H9 (cell line): ENCODE results near the gene TRIM56. TPM values are rescaled to one million over a fixed set of nuclear protein-coding genes. Genes with fewer than 3 reads are reported as not detected.
"Not testable (repeated sequence)": the region's sequence is repeated elsewhere in the genome, so short reads cannot be mapped to it uniquely, and the experiment has no call there.

Source experiments
- DNase-seq: peaks from one replicate; pipeline ENCODE4 v3.0.0-alpha.2; 2017
- H2AFZ ChIP-seq: one replicate; pipeline ENCODE4 v1.6.1; 2013; ENCODE audit warnings: mild to moderate bottlenecking, low read length, control low read depth, moderate library complexity
- H2AK5ac ChIP-seq: 2 replicates; pipeline ENCODE4 v1.6.1; 2013; ENCODE audit warnings: low read length, control low read depth, mixed read lengths; ENCODE audit not compliant: insufficient read length
- H2BK120ac ChIP-seq: one replicate; pipeline ENCODE4 v1.6.1; 2013; ENCODE audit warnings: low read depth, mild to moderate bottlenecking, low read length, control low read depth, inconsistent platforms; ENCODE audit not compliant: poor library complexity, severe bottlenecking
- H2BK12ac ChIP-seq: 2 replicates; pipeline ENCODE4 v1.6.1; 2013; ENCODE audit warnings: low read length, control low read depth, mixed read lengths, low read depth; ENCODE audit not compliant: insufficient read length
- H2BK15ac ChIP-seq: 2 replicates; pipeline ENCODE4 v1.6.1; 2013; ENCODE audit warnings: low read depth, low read length, control low read depth
- H2BK20ac ChIP-seq: one replicate; pipeline ENCODE4 v1.6.1; 2013; ENCODE audit warnings: low read depth, mild to moderate bottlenecking, low read length, control low read depth, inconsistent platforms; ENCODE audit not compliant: poor library complexity, severe bottlenecking
- H2BK5ac ChIP-seq: 2 replicates; pipeline ENCODE4 v1.6.1; 2013; ENCODE audit warnings: low read length, control low read depth, mixed read lengths; ENCODE audit not compliant: insufficient read length
- H3K14ac ChIP-seq: 2 replicates; pipeline ENCODE4 v1.6.1; 2013; ENCODE audit warnings: low read length, control low read depth; ENCODE audit not compliant: insufficient read depth
- H3K18ac ChIP-seq: 2 replicates; pipeline ENCODE4 v1.6.1; 2013; ENCODE audit warnings: low read depth, mild to moderate bottlenecking, mixed read lengths, low read length, control low read depth; ENCODE audit not compliant: insufficient read length
- H3K23ac ChIP-seq: 2 replicates; pipeline ENCODE4 v1.6.1; 2013; ENCODE audit warnings: low read length, control low read depth, mixed read lengths, low read depth; ENCODE audit not compliant: insufficient read length
- H3K23me2 ChIP-seq: 2 replicates; pipeline ENCODE4 v1.6.1; 2013; ENCODE audit warnings: low read depth, mild to moderate bottlenecking, mixed read lengths, low read length, control low read depth; ENCODE audit not compliant: insufficient read length, poor library complexity, severe bottlenecking
- H3K27ac ChIP-seq: 2 replicates; pipeline ENCODE4 v1.5.1; 2013; ENCODE audit warnings: low read length, control low read depth, mixed read lengths, low read depth; ENCODE audit not compliant: insufficient read length
- H3K27me3 ChIP-seq: 2 replicates; pipeline ENCODE4 v1.6.1; 2013; ENCODE audit warnings: low read length, control low read depth, inconsistent platforms; ENCODE audit not compliant: insufficient read depth
- H3K4ac ChIP-seq: 2 replicates; pipeline ENCODE4 v1.6.1; 2013; ENCODE audit warnings: low read depth, mild to moderate bottlenecking, control low read depth, inconsistent platforms, low read length, moderate library complexity
- H3K4me1 ChIP-seq: 2 replicates; pipeline ENCODE4 v1.6.1; 2013; ENCODE audit warnings: low read length, control low read depth, inconsistent platforms; ENCODE audit not compliant: insufficient read depth
- H3K4me2 ChIP-seq: 2 replicates; pipeline ENCODE4 v1.6.1; 2013; ENCODE audit warnings: low read length, control low read depth, mixed read lengths; ENCODE audit not compliant: insufficient read length, insufficient read depth
- H3K56ac ChIP-seq: 2 replicates; pipeline ENCODE4 v1.6.1; 2013; ENCODE audit warnings: low read depth, mild to moderate bottlenecking, mixed read lengths, low read length, control low read depth; ENCODE audit not compliant: insufficient read length
- H3K79me1 ChIP-seq: 2 replicates; pipeline ENCODE4 v1.6.1; 2013; ENCODE audit warnings: low read depth, mild to moderate bottlenecking, moderate library complexity, low read length, control low read depth, inconsistent platforms; ENCODE audit not compliant: insufficient read depth, poor library complexity, severe bottlenecking
- H3K79me2 ChIP-seq: 2 replicates; pipeline ENCODE4 v1.6.1; 2013; ENCODE audit warnings: low read length, control low read depth, inconsistent platforms; ENCODE audit not compliant: insufficient read depth
- H3K9ac ChIP-seq: 2 replicates; pipeline ENCODE4 v1.6.1; 2013; ENCODE audit warnings: low read length, control low read depth, mixed read lengths; ENCODE audit not compliant: insufficient read length; ENCODE audit errors: extremely low read depth
- H3K9me3 ChIP-seq: one replicate; pipeline ENCODE4 v1.6.1; 2013; ENCODE audit warnings: low read depth, low read length, inconsistent platforms; ENCODE audit not compliant: control insufficient read depth
- H3T11ph ChIP-seq: one replicate; pipeline ENCODE4 v1.6.1; 2013; ENCODE audit warnings: mild to moderate bottlenecking, low read length, control low read depth, inconsistent platforms
- H4K20me1 ChIP-seq: one replicate; pipeline ENCODE4 v1.6.1; 2013; ENCODE audit not compliant: control insufficient read depth, insufficient read length, insufficient read depth
- H4K5ac ChIP-seq: 2 replicates; pipeline ENCODE4 v1.6.1; 2013; ENCODE audit warnings: low read depth, mild to moderate bottlenecking, mixed read lengths, low read length, control low read depth; ENCODE audit not compliant: insufficient read length
- H4K8ac ChIP-seq: replicated peaks from 2 replicates; pipeline ENCODE4 v1.6.1; 2013; ENCODE audit warnings: low read length, control low read depth, mixed read lengths, low read depth; ENCODE audit not compliant: insufficient read length
- H4K91ac ChIP-seq: 2 replicates; pipeline ENCODE4 v1.6.1; 2013; ENCODE audit warnings: low read depth, mild to moderate bottlenecking, moderate library complexity, mixed read lengths, low read length, control low read depth; ENCODE audit not compliant: insufficient read length
- H3K27ac Mint-ChIP-seq, 3 experiments: 2 replicates in 2 of 3; 3 replicates in 1 of 3; pipeline ENCODE4 v1.8.0; 2020 to 2021; ENCODE audit warnings: mixed read lengths in 3 of 3, mild to moderate bottlenecking in 1 of 3, moderate library complexity in 1 of 3
- H3K27me3 Mint-ChIP-seq: 2 replicates; pipeline ENCODE4 v1.8.0; 2021; ENCODE audit warnings: low read depth, mild to moderate bottlenecking, moderate library complexity, mixed read lengths
- H3K36me3 Mint-ChIP-seq, 3 experiments: 2 replicates in 2 of 3; 3 replicates in 1 of 3; pipeline ENCODE4 v1.8.0; 2020 to 2021; ENCODE audit warnings: low read depth in 3 of 3, mixed read lengths in 3 of 3; ENCODE audit not compliant: insufficient read depth in 1 of 3
- H3K4me1 Mint-ChIP-seq, 2 experiments: 2 replicates each; pipeline ENCODE4 v1.8.0; 2020; ENCODE audit warnings: mixed read lengths in 2 of 2
- H3K4me3 Mint-ChIP-seq, 2 experiments: 2 replicates in 1 of 2; 3 replicates in 1 of 2; pipeline ENCODE4 v1.8.0; 2020 to 2021; ENCODE audit warnings: mild to moderate bottlenecking in 2 of 2, mixed read lengths in 2 of 2, moderate library complexity in 1 of 2
- H3K9me3 Mint-ChIP-seq, 2 experiments: 2 replicates in 1 of 2; 3 replicates in 1 of 2; pipeline ENCODE4 v1.8.0; 2020; ENCODE audit warnings: mild to moderate bottlenecking in 2 of 2, mixed read lengths in 2 of 2, moderate library complexity in 1 of 2
- WGBS: extraction: QIAGEN DNeasy Blood & Tissue Kit; methylation state at CpG from one replicate; pipeline ENCODE4 v1.1.7; 2013; ENCODE audit warnings: missing lambda C conversion rate, low lambda C conversion rate, mixed read lengths; ENCODE audit not compliant: insufficient read length; ENCODE audit errors: extremely low coverage; 5-methylcytosine and 5-hydroxymethylcytosine counted together
- total RNA-seq: library from RNA; stranded (reverse); gene quantifications from 2 replicates; pipeline ENCODE4 v1.2.1, GENCODE V29; 2021
- TF ChIP-seq, protein P1 (sequence below): fragments of 200-600 bp; sonication (generic); conservative IDR thresholded peaks from 3 replicates; pipeline ENCODE4 v1.8.0; 2021; ENCODE audit warnings: antibody characterized with exemption, mild to moderate bottlenecking

TRIM56 gene
- total RNA-seq, 1 experiment from 2014 or later, result 21.8 TPM

DNA sequence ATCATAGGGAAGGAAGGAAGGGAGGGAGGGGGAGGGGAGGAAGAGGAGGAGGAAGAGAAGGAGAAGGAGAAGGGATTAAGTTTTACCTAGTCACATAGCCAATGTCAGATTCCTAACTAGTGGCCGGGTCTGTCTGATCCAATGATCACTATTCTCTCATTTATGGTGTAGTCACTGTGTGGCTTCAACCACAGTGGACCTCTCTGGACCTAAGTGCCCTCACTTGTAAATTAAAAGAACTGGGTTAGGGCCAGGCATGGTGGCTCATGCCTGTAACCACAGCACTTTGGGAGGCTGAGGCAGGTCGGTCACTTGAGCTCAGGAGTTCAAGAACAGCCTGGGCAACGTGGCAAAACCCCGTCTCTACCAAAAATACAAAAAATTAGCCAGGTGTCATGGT is 35.0 kb downstream of the TRIM56 start:
- H3K4me1 ChIP-seq, result peaks cover 7% of the 10 kb centered on the region; the same call in 1 of the 2 replicates
- no peak overlapping the region for H3K4me2 ChIP-seq
- no CpG with 5 or more reads among the region's 4 CpGs for WGBS

GRCh38 chr7:101121631-101121990 is 36.3 kb downstream of the TRIM56 start:
- not testable (repeated sequence) for H3K23ac ChIP-seq, H3K4me2 ChIP-seq, H3K27me3 ChIP-seq, H3K4me3 Mint-ChIP-seq, H2BK20ac ChIP-seq, H3K9me3 Mint-ChIP-seq, H2BK120ac ChIP-seq, H2AFZ ChIP-seq, H3K79me2 ChIP-seq, H3K27me3 Mint-ChIP-seq, H3K27ac ChIP-seq, H3K9ac ChIP-seq, H3K23me2 ChIP-seq, DNase-seq, H3K56ac ChIP-seq, H4K91ac ChIP-seq, H3K36me3 Mint-ChIP-seq, H2BK12ac ChIP-seq, H3K9me3 ChIP-seq, H2AK5ac ChIP-seq, H3K4me1 ChIP-seq, H3K79me1 ChIP-seq, H3K4ac ChIP-seq, H4K8ac ChIP-seq, H4K20me1 ChIP-seq, H2BK15ac ChIP-seq, H3T11ph ChIP-seq, H4K5ac ChIP-seq, H3K18ac ChIP-seq, H2BK5ac ChIP-seq
- no CpG with 5 or more reads among the region's 9 CpGs for WGBS
- H3K27ac Mint-ChIP-seq, result peak overlapping the region in 1 of 3 experiments; percentile 78; a peak in 1 of 7 replicates
- peaks cover 35 to 44% of the 10 kb centered on the region in 2 experiments for H3K4me1 Mint-ChIP-seq
- H3K14ac ChIP-seq, result peak overlapping the region; percentile 8; the same call in 1 of the 2 replicates

More for the DNA sequence above, 35.0 kb downstream of the TRIM56 start:
- no peaks in the 10 kb centered on the region for H3K79me2 ChIP-seq
- Mint-ChIP-seq H3K27me3 (peaks cover 1% of the 10 kb centered on the region; the same call in 1 of the 2 replicates), H3K4me1 (peaks cover 27 to 37% of the 10 kb centered on the region in 2 experiments), H3K4me3 (no peak overlapping the region), H3K9me3 (peaks cover under 1 to 3% of the 10 kb centered on the region in 2 experiments; a peak in 2 of 5 replicates), H3K36me3 (no peaks in the 10 kb centered on the region; a peak in 2 of 7 replicates), H3K27ac (no peak overlapping the region)
- no peak overlapping the region for H3K23ac ChIP-seq
- no peak overlapping the region for H2BK12ac ChIP-seq
- no peak overlapping the region for H3K14ac ChIP-seq
- H3K4ac ChIP-seq, result no peak overlapping the region
- H3K18ac ChIP-seq, result no peak overlapping the region
- no peaks in the 10 kb centered on the region for H3K79me1 ChIP-seq
- no peaks in the 10 kb centered on the region for H3K27me3 ChIP-seq
- no peak overlapping the region for H2BK5ac ChIP-seq
- no peak overlapping the region for H3T11ph ChIP-seq
- no peak overlapping the region for H2BK15ac ChIP-seq
- H4K8ac ChIP-seq, result no peak overlapping the region
- DNase-seq, result no peak
- no peak overlapping the region for H4K5ac ChIP-seq
- H2AFZ ChIP-seq, result no peak overlapping the region
- no peaks in the 10 kb centered on the region for H3K23me2 ChIP-seq
- no peak overlapping the region for H2BK120ac ChIP-seq
- TF ChIP-seq, protein P1, sequence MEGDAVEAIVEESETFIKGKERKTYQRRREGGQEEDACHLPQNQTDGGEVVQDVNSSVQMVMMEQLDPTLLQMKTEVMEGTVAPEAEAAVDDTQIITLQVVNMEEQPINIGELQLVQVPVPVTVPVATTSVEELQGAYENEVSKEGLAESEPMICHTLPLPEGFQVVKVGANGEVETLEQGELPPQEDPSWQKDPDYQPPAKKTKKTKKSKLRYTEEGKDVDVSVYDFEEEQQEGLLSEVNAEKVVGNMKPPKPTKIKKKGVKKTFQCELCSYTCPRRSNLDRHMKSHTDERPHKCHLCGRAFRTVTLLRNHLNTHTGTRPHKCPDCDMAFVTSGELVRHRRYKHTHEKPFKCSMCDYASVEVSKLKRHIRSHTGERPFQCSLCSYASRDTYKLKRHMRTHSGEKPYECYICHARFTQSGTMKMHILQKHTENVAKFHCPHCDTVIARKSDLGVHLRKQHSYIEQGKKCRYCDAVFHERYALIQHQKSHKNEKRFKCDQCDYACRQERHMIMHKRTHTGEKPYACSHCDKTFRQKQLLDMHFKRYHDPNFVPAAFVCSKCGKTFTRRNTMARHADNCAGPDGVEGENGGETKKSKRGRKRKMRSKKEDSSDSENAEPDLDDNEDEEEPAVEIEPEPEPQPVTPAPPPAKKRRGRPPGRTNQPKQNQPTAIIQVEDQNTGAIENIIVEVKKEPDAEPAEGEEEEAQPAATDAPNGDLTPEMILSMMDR, result no peak
- H3K56ac ChIP-seq, result no peak overlapping the region
- no peak overlapping the region for H4K91ac ChIP-seq
- no peak overlapping the region for H3K27ac ChIP-seq
- no peak overlapping the region for H2BK20ac ChIP-seq
- H3K9ac ChIP-seq, result no peak overlapping the region
- H3K9me3 ChIP-seq, result no peaks in the 10 kb centered on the region
- H4K20me1 ChIP-seq, result no peaks in the 10 kb centered on the region
- H2AK5ac ChIP-seq, result no peak overlapping the region
